HG02852 (cell line): ENCODE data around the gene PYGB.

ENCODE experiments used
- ATAC-seq: cut with Tn5 transposase; IDR thresholded peaks from one replicate; pipeline ENCODE4 v1.9.1; 2021; ENCODE audit warnings: mild to moderate bottlenecking, moderate library complexity; ENCODE audit not compliant: unreplicated experiment

Gene PYGB

DNA sequence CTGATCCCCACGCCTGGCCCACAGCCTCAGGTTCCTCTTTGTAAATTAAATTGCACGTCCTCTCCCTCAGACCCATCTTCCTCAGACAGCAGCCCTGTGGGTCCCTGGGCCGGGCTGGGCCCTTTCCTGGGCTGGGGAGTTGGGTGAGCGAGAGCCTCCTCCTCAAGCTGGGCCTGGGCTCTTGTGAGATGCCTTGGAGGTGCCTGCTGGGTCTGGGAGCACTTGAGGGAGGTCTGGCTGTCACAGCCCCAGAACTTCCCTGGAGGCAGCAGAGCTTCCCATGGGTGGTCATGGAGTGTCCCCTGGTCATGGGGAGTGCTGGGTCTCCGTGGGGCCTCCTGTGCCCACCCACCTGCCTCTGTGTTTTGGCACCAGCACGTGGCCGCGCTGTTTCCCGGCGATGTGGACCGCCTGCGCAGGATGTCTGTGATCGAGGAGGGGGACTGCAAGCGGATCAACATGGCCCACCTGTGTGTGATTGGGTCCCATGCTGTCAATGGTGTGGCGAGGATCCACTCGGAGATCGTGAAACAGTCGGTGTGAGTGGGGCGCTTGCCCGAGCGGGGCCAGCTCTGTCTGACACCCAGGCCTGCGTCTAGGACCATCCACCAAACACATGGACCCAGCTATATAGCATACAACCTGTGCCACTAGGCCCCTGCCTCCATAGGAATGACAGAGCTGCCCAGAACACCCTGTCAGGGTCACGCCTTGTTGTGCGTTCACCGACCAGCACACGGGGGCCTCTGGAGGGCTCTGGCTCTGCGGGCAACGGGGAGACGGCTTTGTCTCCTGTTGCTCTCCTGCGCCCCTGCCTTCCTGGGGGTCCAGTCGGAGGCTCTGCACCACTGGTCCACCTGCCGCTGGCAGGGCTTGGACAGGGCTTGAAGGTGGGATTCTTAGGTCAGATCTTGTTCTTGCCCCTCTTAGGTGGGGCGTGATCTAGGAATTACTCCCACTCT is 33.0 kb downstream of the PYGB start:
- ATAC-seq = no peak

DNA sequence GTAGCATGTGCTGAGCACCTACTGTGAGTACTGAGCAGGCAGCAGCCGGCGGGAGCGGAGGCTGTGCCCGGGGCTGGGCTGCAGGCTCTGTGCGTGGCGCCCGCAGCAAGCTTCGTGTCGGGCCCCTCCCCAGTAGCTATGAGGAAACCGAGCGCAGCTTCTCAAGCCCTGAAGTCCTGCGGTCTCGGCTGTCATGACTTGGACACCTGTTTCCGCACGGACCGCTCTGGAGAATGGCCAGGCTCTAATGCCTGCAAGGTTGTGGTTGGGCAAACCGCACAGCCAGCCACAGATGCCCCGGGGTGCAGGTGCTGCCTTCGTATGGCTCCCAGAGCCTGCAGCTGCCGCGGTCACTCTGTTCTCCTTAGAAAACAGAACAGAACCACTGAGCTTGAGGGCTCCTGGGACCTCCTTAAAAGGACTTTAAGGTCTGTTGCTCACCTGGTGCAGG is 33.7 kb downstream of the PYGB start:
- ATAC-seq = peak; percentile 68

DNA sequence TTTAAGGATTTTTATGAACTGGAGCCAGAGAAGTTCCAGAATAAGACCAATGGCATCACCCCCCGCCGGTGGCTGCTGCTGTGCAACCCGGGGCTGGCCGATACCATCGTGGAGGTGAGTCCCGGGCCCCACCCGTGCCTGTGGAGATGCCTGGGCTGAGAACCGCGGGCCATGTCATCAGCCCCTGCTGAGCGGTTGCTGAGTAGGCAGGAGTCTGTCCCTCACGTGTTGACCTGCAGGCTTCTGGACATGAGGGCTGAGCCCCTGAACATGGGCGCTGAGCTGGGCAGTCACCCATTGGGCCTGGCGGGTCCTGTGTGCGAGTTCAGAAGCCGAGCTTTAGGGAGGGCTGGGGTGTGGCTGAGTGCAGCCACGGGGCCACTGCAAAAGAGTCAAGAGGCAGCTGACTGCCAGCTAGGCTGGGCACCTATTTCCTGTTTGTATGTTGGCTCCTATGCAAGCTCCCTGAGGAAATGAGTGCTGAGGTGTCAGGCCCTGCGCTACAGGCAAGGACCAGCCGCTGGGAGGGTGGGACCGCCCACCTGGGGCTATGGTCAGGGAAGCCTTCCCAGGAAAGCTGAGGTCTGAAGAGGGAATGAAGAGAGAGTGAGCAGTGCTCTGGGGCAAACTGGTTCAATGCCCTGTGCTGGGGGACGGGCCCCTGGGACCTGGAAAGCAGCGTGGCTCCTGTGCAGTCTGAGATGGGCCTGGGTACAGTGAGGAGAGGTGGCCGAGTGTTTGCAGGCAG is 34.3 kb downstream of the PYGB start:
- ATAC-seq = peak; percentile 19

DNA sequence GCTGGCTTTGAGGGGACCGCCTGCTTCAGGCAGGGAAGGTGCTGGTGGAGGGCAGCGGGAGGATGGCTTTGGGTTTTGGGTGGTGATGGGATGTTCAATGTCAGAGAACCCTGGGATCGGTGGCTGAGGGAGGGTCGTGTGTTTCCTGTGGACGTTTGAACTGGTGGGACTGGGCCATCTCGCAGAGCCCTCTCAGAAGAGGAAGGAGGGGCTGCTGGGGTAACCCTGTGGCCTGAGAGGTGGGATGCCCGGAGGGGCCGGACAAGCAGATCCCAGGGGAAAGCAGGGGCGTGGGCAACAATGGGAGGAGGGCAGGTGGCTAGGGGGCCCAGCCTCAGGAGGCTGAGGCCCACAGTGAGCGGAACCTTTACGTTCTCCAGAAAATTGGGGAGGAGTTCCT is 34.9 kb downstream of the PYGB start:
- no peak for ATAC-seq

DNA sequence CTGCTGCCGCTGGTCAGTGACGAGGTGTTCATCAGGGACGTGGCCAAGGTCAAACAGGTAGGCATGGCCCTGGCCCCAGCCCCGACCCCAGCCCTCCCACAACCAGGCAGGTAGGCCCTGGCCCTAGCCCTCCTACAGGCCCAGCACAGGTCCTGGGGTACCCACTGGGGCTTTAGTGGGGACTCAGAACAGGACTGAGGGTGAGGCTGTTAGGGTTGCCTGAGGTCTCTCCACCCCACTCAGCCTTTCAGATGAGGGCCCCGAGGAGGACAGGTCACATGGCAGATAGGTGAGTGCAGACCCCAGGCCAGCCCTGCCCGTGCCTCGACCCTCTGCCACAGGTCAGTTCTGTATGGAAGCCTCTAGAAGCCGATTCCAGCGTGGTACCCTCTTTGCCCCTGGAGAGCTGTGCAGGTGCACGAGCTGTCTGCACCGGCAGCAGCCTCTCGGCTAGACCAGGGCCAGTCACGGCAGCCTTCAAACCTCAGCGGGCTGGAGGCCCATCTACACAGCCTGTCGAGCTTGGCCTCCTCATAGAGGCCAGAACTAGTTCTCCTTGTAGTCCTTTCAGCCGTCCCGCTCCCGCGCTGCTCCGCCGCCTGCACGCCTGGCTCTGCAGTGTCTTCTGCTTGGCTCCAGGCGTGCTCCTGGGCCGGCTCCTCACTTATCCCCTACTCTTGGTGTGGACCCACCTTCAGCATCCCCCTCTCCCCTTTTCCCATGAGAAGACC is 35.5 kb downstream of the PYGB start:
- no peak for ATAC-seq

DNA sequence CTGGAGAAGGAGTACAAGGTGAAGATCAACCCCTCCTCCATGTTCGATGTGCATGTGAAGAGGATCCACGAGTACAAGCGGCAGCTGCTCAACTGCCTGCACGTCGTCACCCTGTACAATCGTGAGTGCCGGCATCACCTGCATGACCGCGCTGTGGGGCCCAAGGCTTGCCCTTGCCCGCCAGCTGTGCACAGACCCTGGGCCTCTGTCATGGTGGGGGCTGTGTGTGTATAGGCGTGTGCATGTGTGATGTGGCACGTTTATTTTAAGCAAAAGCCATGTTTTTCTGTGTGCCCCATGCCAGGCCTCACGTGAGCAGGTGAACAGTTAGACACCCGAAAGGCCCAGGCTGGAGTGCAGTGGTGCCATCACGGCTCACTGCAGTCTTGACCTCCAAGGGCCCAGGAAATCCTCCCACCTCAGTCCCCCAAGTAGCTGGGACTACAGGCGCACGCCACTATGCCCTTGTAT is 36.3 kb downstream of the PYGB start:
- ATAC-seq = no peak

DNA sequence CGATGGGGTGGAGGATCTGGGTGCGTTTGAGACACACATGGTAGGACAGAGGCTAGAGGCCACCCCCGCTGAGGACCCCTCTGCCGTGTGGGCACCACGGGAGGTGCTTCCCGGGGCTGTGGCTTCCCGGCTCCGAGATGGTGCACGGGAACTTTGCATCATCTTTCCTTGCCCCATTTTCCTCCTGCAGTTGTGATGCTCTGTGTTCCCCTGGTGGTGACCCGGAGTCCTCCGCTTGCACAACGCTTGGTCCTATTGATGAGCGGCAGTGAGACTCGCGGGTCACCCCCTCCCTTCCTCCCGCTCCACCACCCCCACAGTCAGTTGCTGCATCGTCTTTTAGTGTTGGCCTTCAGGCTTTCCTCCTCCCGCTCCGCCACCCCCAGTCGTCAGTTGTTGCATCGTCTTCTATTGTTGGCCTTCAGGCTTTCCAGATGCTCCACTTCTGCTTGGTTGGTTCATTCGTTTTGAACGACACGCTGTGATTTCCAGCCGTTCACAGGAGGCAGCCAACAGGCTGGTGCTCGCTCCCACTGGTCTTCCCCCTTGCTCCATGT is 37.3 kb downstream of the PYGB start:
- ATAC-seq = no peak

DNA sequence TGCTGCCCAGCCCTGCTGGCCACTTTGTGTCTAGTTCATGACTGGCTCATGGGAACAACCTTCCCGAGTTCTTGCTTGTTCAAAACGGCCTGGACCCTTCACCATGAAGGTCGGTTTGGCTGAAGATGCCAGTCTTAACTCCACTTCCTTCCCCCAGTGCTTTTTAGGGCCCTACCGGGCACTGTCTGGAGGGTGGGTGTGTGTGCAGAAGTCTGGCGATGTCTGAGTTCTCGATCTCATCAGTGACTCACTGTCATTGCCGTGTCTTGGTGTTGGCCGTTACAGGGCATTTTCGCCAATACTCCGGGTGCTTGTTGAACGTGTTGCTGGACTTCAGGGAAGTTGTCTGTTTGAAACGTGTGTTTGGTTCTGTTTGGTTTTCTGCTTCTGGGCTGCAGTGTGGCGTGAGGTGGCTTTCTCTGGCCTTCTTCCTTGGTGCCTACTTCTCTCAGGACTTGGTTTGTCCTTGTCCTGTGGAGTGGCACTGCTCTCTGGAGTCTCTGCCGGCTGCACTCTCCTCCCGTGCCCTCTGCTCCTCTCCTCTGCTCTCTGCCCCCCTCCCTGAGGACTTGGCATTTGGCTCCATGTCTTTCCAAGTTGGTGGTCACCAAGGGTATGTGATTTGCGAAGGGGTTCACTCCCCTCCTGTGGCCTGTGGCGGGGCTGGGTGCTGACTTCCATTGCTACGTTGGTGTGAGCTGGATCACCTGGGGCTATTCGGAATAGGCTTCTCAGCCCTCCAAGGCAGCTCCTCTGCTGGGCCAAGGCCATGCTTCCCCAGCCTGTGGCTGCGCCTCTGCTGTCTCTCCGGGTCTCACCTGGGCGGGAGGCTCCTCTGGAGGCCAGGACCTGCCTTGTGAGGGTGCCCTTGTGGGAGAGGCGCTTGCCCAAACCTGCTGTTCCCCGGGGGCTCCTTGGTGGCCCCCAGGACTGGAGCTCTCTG is 38.2 kb downstream of the PYGB start:
- ATAC-seq = no peak

DNA sequence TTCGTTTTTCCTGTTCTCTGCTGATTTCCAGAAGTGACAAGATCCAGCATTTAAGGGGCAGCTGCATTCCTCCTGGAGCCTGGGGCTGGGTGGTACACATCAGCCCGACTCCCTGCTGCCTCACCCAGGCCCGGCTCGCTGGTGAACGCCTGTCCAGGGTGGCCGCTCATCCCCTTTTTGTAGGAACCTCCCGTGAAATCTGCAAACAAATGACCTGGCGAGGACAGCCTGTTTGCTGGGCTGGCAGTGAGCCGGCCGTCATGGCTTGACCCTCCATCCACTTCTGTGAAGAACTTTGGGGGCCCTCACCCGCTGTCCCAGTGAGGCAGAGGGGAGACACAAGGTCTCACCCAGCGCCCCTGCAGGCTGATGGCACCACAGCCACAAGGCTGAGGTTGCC is 39.0 kb downstream of the PYGB start:
- ATAC-seq = no peak

DNA sequence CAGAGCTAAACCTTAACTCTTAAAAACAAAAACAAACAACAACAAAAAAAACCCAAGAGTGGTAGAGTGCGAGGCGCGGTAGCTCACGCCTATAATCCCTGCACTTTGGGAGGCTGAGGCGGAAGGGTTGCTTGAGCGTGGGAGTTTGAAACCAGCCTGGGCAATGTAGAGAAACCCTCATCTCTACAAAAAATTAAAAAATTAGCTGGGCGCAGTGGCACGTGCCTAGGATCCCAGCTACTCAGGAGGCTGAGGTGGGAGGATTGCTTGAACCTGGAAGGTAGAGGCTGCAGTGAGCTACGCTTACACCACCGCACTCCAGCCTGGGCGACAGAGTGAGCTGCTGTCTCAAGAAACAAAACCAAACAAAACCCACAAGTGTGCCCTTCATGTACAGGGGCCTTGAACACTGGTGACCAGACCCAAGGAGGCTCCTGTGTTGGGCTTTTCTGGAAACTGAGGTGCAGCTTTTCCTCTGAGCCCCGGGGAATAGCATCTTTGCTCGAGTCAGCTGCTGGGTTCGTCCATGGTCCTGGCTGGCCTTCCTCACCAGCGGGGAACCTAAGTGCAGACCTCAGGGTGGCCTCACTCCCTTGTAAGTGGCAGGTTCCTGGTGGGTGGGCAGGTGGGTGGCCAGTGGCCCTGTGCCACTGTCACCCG is 39.9 kb downstream of the PYGB start:
- no peak for ATAC-seq

DNA sequence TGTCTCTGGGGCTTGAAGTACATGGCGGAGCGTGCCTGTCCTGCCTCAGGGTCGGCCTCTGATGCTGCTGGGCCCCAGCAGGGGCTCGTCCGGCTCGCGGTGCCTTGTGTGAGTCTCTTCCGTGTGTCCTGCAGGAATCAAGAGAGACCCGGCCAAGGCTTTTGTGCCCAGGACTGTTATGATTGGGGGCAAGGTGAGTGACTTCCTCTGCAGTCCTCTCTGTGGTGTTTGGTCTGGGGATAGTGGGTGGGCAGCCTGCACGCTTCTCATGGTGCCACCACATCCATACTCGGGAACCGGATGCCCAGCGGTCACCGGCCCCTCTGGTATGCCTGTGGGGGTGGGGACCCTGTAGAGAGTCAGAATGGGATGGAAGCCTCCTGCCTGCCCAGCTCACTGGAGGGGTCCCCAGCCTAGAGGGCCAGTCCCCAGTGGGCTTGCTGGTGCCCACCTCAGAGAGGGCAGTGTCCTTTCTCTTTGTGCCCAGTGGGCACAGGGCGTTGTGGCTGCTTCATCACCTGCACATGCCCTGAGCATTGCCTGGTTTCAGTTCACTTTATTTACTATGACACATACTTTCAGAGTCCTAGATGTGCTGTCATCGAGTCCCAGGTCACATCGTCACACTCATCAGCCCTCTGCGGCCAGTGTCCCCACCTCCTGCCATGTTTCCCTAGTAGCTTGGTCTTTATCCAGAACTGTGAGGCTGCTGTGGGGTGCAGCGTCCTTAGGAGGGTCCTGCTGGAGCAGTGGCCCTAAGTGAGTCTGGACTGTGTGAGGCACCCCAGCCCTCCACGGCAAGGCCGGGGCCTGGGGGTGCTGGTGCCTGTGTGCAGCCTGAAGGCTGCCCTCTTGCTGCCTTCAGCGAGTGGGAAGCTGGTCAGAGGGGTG is 40.7 kb downstream of the PYGB start:
- peak; percentile 94 for ATAC-seq

DNA sequence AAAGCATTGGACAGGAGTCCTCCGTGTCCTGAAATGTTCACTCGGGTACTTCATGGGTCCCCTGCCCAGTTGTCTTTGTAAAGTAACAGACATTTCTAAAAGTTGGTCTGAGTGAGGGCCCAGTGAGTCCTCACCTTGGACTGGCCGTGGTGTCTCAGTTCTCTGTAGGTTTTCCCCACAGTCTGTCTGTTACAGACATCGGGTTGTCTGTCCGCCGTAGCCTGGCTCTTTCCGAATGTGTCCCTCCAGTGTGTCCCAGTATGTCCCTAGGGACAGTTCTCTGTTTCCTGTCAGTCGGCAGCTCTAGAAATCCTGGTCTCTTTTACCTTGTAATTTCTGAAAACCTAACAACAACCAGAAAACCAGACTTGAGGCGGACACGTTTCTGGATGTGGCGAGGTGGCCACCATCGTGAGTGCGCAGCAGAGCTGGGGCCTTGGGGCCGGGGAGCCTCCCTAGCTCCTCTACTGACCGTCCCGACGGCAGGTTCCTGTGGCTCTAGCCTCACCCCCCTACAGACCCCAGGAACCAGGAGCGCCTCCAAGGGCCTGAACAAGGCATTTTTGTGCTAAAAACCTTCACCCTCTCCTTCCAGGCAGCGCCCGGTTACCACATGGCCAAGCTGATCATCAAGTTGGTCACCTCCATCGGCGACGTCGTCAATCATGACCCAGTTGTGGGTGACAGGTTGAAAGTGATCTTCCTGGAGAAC is 42.2 kb downstream of the PYGB start:
- ATAC-seq = no peak

DNA sequence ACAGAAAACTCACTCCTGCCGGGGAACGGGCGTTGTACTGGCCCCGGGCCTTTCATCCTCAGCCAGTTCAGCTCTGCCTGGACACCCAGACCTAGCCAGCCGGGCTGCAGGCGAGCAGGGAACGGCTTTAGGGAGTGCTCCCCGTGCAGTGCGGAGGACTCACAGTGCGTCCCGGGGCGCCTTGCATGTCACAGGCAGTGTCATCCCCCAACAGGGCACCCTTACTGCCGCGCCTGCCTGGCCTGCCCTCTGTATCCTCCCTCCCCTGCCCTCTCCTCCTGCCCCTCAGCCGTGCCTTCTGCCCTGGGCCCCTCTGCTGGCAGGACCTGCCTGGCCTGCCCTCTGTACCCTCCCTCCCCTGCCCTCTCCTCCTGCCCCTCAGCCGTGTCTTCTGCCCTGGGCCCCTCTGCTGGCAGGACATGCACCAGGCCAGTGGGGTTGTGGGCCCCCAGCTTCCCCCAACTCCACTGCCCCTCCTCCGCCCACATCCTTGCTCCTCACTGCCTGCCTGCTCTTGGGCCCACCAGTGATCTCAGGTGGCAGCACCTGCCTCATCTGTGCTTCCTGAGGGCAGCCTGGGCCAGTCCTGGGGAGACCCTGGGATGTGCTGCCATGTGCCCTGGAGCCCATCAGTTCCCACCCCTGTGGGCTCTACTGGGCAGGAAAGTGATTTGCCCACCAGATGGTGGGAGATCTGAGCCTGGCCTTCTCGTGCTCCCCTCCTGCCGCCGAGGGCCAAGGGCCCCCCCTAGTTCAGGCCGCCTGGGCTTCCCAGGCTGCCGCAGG is 43.0 kb downstream of the PYGB start:
- ATAC-seq = no peak

DNA sequence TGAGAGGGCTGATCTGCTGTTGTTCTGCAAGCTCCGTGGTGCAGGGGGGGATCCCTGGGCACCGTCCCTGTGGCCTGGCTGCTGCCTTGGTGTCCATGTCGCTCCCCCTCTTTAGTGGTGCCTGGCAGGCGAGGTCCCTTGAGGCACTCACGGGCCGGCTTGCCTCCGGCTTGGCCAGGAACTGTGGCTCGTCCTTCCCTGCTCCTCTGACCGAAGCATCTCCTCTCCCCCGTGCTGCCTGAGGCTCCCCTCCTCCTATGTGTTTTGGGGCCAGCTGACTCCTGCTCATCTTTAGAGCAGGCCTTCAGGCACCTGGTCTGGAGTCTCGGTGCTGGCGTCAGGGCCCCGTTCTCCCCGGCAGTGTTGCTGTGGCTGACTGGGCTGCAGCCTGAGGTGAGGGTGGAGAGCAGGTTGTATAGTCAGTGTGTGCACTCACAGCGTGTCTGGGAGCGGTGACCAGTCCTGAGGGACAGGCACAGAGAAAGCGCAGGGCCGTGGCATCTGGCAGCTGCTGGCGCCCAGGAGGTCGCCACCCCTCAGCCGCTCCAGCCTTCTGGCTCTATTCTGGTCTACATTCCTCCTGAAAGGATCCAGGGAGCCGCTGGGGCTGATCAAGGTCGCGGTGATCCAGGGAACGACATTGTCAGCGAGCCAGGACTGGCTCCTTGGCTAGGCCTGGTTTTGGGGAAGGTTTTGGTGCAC is 43.7 kb downstream of the PYGB start:
- ATAC-seq = no peak

DNA sequence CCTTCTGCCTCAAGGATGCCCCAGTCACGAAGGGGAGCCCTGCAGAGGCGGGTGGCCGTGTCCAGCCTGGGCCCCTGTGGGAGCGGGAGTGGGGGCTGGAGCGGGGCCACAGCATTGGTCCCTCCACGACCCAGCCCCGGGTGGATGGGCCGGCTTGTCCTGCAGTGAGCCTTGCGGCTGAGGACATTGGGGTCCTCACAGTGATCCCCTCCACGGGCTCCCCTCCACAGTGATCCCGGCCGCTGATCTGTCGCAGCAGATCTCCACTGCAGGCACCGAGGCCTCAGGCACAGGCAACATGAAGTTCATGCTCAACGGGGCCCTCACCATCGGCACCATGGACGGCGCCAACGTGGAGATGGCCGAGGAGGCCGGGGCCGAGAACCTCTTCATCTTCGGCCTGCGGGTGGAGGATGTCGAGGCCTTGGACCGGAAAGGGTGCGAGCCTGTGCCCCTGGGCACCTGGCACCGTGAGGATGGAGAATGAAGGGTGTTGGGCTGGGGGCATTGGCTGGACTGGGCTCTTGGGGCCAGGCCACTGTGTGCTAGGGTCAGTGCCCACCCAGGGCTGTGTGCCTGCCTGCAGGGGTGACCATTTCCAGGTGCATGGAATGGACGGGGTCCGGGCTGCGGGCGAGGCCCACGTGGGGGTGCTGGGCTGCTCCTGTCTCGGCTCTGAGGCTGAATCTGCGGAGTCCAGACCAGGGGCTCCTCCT is 44.4 kb downstream of the PYGB start:
- no peak for ATAC-seq

DNA sequence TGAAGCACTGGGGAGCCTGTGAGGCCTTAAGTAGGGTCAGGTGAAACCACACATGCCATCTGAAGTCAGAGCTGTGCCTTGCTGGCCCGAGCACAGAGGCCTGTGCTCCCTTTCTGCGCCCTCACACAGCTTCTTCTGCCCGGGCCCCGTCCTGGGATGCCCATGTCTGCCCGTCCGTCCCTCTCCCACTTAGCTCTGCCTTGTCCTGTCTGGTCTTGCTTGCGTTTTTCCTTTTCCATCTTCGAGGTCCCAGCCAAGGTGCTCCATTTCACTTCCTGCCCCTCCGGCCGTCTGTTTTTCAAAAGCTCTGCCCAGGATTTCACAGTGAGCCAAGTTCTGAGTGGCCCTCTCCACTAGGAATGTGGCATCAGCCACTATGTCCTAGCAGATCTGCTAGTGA is 45.6 kb downstream of the PYGB start:
- ATAC-seq = no peak
